KMS-11 (cell line): ENCODE data around the gene TSPAN15.

Experiments used
- H2AFZ ChIP-seq: fragments of 200-600 bp; sonication (generic); 2 replicates; pipeline ENCODE4 v1.6.1; 2016; ENCODE audit warnings: antibody characterized with exemption, mixed run types, low read depth
- H3K27ac ChIP-seq: fragments of 200-600 bp; sonication (generic); 2 replicates; pipeline ENCODE4 v1.6.1; 2016; ENCODE audit warnings: mild to moderate bottlenecking, mixed run types
- H3K27me3 ChIP-seq: fragments of 200-600 bp; sonication (generic); 2 replicates; pipeline ENCODE4 v1.6.1; 2017; ENCODE audit warnings: mild to moderate bottlenecking, low read depth, mixed run types, moderate library complexity; ENCODE audit not compliant: insufficient read depth
- H3K36me3 ChIP-seq: fragments of 200-600 bp; sonication (generic); 2 replicates; pipeline ENCODE4 v1.6.1; 2017; ENCODE audit warnings: mild to moderate bottlenecking, mixed run types; ENCODE audit not compliant: insufficient read depth
- H3K4me1 ChIP-seq: fragments of 200-600 bp; sonication (generic); 2 replicates; pipeline ENCODE4 v1.6.1; 2016; ENCODE audit warnings: mild to moderate bottlenecking, low read depth, mixed run types; ENCODE audit not compliant: poor library complexity, severe bottlenecking
- H3K4me2 ChIP-seq: fragments of 200-600 bp; sonication (generic); 2 replicates; pipeline ENCODE4 v1.7.0; 2016; ENCODE audit warnings: mild to moderate bottlenecking, mixed run types
- H3K4me3 ChIP-seq: fragments of 200-600 bp; sonication (generic); IDR thresholded peaks from 2 replicates; pipeline ENCODE4 v1.6.1; 2017; ENCODE audit warnings: low read depth, low read length, mixed read lengths; ENCODE audit not compliant: insufficient read depth
- H3K79me2 ChIP-seq: fragments of 200-600 bp; sonication (generic); 2 replicates; pipeline ENCODE4 v1.6.1; 2016; ENCODE audit warnings: low read depth, mixed run types; ENCODE audit not compliant: insufficient read depth
- H3K9ac ChIP-seq: fragments of 200-600 bp; sonication (generic); 2 replicates; pipeline ENCODE4 v1.6.1; 2016; ENCODE audit warnings: mild to moderate bottlenecking, mixed run types
- H4K20me1 ChIP-seq: fragments of 200-600 bp; sonication (generic); 2 replicates; pipeline ENCODE4 v1.6.1; 2016; ENCODE audit warnings: mild to moderate bottlenecking, mixed run types; ENCODE audit not compliant: insufficient read depth
- TF ChIP-seq, protein P1 (sequence below): fragments of 200-600 bp; sonication (generic); conservative IDR thresholded peaks from 2 replicates; pipeline ENCODE4 v1.6.1; 2017; ENCODE audit warnings: low read depth, mild to moderate bottlenecking, antibody characterized with exemption, low read length, moderate library complexity, mixed read lengths

TSPAN15 gene

DNA sequence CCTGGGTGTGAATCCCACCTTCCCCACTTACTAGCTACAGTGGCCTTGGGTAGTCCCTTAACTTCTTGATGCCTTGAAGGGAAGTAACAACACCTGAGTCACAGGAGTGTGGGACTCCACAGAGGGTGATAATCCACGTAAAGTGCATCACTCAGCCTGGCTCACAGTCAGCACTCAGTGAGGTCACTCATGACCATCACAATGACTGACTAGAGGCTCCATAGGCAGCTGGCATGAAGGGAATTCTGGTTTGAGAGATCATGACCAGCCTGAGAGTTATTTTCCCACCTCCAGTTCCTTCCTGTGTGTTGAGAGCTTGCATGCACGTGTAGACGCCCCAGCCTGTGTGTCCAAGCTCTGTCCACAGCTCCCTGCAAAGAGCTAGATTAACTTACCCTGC lies 87.2 kb downstream of the TSPAN15 start:
- Histone ChIP-seq H3K4me2 (no peak overlapping the region), H4K20me1 (no peaks in the 10 kb centered on the region), H3K27me3 (no peaks in the 10 kb centered on the region), H3K36me3 (no peaks in the 10 kb centered on the region), H3K4me3 (no peak overlapping the region), H2AFZ (no peak overlapping the region), H3K4me1 (no peaks in the 10 kb centered on the region), H3K27ac (no peak overlapping the region), H3K79me2 (no peaks in the 10 kb centered on the region), H3K9ac (no peak overlapping the region)
- TF ChIP-seq, protein P1, sequence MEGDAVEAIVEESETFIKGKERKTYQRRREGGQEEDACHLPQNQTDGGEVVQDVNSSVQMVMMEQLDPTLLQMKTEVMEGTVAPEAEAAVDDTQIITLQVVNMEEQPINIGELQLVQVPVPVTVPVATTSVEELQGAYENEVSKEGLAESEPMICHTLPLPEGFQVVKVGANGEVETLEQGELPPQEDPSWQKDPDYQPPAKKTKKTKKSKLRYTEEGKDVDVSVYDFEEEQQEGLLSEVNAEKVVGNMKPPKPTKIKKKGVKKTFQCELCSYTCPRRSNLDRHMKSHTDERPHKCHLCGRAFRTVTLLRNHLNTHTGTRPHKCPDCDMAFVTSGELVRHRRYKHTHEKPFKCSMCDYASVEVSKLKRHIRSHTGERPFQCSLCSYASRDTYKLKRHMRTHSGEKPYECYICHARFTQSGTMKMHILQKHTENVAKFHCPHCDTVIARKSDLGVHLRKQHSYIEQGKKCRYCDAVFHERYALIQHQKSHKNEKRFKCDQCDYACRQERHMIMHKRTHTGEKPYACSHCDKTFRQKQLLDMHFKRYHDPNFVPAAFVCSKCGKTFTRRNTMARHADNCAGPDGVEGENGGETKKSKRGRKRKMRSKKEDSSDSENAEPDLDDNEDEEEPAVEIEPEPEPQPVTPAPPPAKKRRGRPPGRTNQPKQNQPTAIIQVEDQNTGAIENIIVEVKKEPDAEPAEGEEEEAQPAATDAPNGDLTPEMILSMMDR = no peak

DNA sequence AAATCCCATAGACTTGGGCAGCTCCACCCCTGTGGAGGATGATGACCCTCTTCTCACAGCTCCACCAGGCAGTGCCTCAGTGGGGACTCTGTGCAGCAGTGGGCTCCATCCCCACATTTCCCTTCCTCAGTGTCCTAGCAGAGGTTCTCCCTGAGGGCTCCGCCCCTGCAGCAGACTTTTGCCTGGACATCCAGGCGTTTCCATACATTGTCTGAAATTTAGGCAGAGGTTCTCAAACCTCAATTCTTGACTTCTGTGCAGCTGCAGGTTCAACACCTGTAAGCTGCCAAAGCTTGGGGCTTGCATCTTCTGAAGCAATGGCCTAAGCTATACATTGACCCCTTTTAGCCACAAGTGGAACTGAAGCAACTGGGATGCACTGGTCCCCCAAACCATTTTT lies 90.2 kb downstream of the TSPAN15 start:
- H3K79me2 ChIP-seq = no peaks in the 10 kb centered on the region
- H3K27me3 ChIP-seq = no peaks in the 10 kb centered on the region
- H3K27ac ChIP-seq = no peak overlapping the region
- H2AFZ ChIP-seq = no peak overlapping the region
- no peaks in the 10 kb centered on the region for H4K20me1 ChIP-seq
- no peak overlapping the region for H3K4me2 ChIP-seq
- no peaks in the 10 kb centered on the region for H3K4me1 ChIP-seq
- H3K9ac ChIP-seq = no peak overlapping the region
- TF ChIP-seq, protein P1 = no peak
- H3K4me3 ChIP-seq = no peak overlapping the region
- H3K36me3 ChIP-seq = no peaks in the 10 kb centered on the region

DNA sequence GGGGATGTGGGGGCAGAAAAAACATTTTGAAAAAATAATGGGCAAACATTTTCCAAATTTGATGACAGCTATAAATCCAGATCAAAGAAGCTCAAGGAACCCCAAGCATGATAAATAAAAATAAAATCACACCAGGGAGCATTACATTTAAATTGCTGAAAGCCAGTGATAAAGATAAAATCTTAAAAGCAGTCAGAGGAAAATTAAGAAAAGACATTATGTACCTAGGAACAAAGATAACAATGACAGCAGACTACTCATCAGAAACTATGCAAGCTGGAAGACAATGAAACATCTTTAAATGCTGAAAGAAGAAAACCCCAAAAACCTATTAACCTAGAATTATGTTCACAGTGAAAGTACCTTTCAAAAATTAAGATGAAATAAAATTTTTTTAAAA lies 98.7 kb downstream of the TSPAN15 start:
- Histone ChIP-seq H3K27ac (no peak overlapping the region), H3K27me3 (no peaks in the 10 kb centered on the region), H4K20me1 (no peaks in the 10 kb centered on the region), H3K4me2 (no peak overlapping the region), H3K4me1 (no peaks in the 10 kb centered on the region), H3K79me2 (no peaks in the 10 kb centered on the region), H3K4me3 (no peak overlapping the region), H3K36me3 (no peaks in the 10 kb centered on the region), H3K9ac (no peak overlapping the region), H2AFZ (no peak overlapping the region)
- TF ChIP-seq, protein P1 = no peak

DNA sequence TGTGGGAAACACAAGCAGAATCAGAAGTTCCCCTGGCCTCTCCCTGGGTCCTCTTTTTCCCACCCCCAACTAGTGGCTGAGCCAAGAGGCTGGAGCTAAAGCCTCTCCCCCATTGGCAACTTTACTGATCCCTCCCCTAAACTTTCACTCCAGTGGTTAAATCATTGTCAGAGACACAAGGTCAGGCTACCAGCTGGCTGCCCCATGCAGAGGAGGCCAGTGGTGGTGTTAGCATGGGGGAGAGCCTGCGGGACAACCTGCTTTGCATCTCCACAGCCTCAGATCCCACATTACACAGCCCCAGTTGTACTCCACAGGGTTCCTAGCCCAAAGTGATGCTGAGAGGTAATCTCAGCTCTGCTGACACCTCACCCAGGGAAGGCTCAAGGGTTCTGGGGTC lies 101.0 kb downstream of the TSPAN15 start:
- Histone ChIP-seq H3K27me3 (no peaks in the 10 kb centered on the region), H2AFZ (no peak overlapping the region), H3K4me1 (no peaks in the 10 kb centered on the region), H3K27ac (no peak overlapping the region), H3K9ac (no peak overlapping the region), H4K20me1 (no peaks in the 10 kb centered on the region), H3K4me2 (no peak overlapping the region), H3K36me3 (no peaks in the 10 kb centered on the region), H3K4me3 (no peak overlapping the region), H3K79me2 (no peaks in the 10 kb centered on the region)
- TF ChIP-seq, protein P1 = no peak
